ENCODE data around the gene KRT74. TPM values are rescaled to one million over a fixed set of nuclear protein-coding genes. Genes with fewer than 3 reads are reported as not detected.

Gene KRT74
- total and polyA plus RNA-seq, 10 of the 15 experiments (the other 5 are each of a cell fraction or from before 2014, with no cell fraction given) = not detected

- no peak for TF ChIP-seq PRDM15 (CRISPR knock-in tag; IDR thresholded peaks at IDR 0.05)
- no peak for TF ChIP-seq ZNF592 (IDR thresholded peaks at IDR 0.05)
- no peak for TF ChIP-seq MEF2A (IDR thresholded peaks at IDR 0.05; ENCODE audit: insufficient read depth, low read depth, low read length)
- TF ChIP-seq KLF5 (IDR thresholded peaks at IDR 0.05; ENCODE audit: partially characterized antibody) = no peak
- no peak for TF ChIP-seq RCOR1 (conservative IDR thresholded peaks at IDR 0.05; ENCODE audit: low read depth, low read length)
- no peak for TF ChIP-seq TCF7 (IDR thresholded peaks at IDR 0.05; ENCODE audit: borderline replicate concordance)
- TF ChIP-seq PBX3 (IDR thresholded peaks at IDR 0.05; ENCODE audit: insufficient replicate concordance, low read depth, low read length) = no peak
Observed at GRCh38 chr12:52585946-52586345, 12.3 kb upstream of the KRT74 start (continued).
